Large intestine (tissue), 12 donors: ENCODE data around the gene NDUFV2. TPM values are rescaled to one million over a fixed set of nuclear protein-coding genes. Genes with fewer than 3 reads are reported as not detected.

Experiments used
- DNase-seq, 2 donors: peaks; one replicate each; pipeline versions ENCODE4 v3.0.0 to v3.0.0-alpha.2; 2013
- H3K27ac ChIP-seq: one replicate; pipeline ENCODE4 v1.5.1; 2013; ENCODE audit warnings: low read length
- H3K27me3 ChIP-seq: 2 replicates; pipeline ENCODE4 v1.6.1; 2013; ENCODE audit warnings: low read length; ENCODE audit not compliant: control insufficient read depth, insufficient read depth
- H3K36me3 ChIP-seq: 2 replicates; pipeline ENCODE4 v1.6.1; 2013; ENCODE audit warnings: low read length; ENCODE audit not compliant: control insufficient read depth, insufficient read depth
- H3K4me1 ChIP-seq: one replicate; pipeline ENCODE4 v1.6.1; 2013; ENCODE audit warnings: low read length; ENCODE audit not compliant: control insufficient read depth, insufficient read depth
- H3K4me3 ChIP-seq: one replicate; pipeline ENCODE4 v1.5.1; 2013; ENCODE audit warnings: low read length
- H3K9me3 ChIP-seq: one replicate; pipeline ENCODE4 v1.6.1; 2013; ENCODE audit warnings: mild to moderate bottlenecking, low read depth, low read length, moderate library complexity; ENCODE audit not compliant: control insufficient read depth
- WGBS: methylation state at CpG from one replicate; pipeline ENCODE4 v1.1.5; 2013; ENCODE audit warnings: low lambda C conversion rate; ENCODE audit not compliant: insufficient coverage; 5-methylcytosine and 5-hydroxymethylcytosine counted together
- long read RNA-seq, 11 donors: transcript quantifications; one replicate each; lab custom pipeline, GENCODE V29; 2026
- polyA plus RNA-seq: library from polyadenylated mRNA; unstranded; fragments of 120-200 nt; gene quantifications from one replicate; pipeline ENCODE4 v1.2.1, GENCODE V29; 2013

The NDUFV2 gene
- 126 TPM for polyA plus RNA-seq
- long read RNA-seq, donor 1, transcript NDUFV2-201 (8 exons, 930 nt), result major isoform, 35 of 35 reads
- long read RNA-seq, donor 1, partial matches to known transcripts, result 0 of 35 reads
- long read RNA-seq, donor 1, other reads (novel, unspliced or antisense), result 0 of 35 reads
- long read RNA-seq, donor 2, transcript NDUFV2-201 (8 exons, 930 nt), result major isoform, 104 of 110 reads
- long read RNA-seq, donor 2, partial matches to known transcripts, result 6 of 110 reads
- long read RNA-seq, donor 2, other reads (novel, unspliced or antisense), result 0 of 110 reads
- long read RNA-seq, donor 3, result 0 reads
- long read RNA-seq, donor 4, transcript NDUFV2-201 (8 exons, 930 nt), result major isoform, 19 of 19 reads
- long read RNA-seq, donor 4, partial matches to known transcripts, result 0 of 19 reads
- long read RNA-seq, donor 4, other reads (novel, unspliced or antisense), result 0 of 19 reads
- long read RNA-seq, donor 5, transcript NDUFV2-201 (8 exons, 930 nt), result major isoform, 39 of 39 reads
- long read RNA-seq, donor 5, partial matches to known transcripts, result 0 of 39 reads
- long read RNA-seq, donor 5, other reads (novel, unspliced or antisense), result 0 of 39 reads
- long read RNA-seq, donor 6, transcript NDUFV2-201 (8 exons, 930 nt), result major isoform, 74 of 75 reads
- long read RNA-seq, donor 6, partial matches to known transcripts, result 0 of 75 reads
- long read RNA-seq, donor 6, other reads (novel, unspliced or antisense), result 0 of 75 reads
- long read RNA-seq, donor 7, transcript NDUFV2-201 (8 exons, 930 nt), result major isoform, 44 of 49 reads
- long read RNA-seq, donor 7, partial matches to known transcripts, result 5 of 49 reads
- long read RNA-seq, donor 7, other reads (novel, unspliced or antisense), result 0 of 49 reads
- long read RNA-seq, donor 8, transcript NDUFV2-201 (8 exons, 930 nt), result major isoform, 109 of 128 reads
- long read RNA-seq, donor 8, partial matches to known transcripts, result 19 of 128 reads
- long read RNA-seq, donor 8, other reads (novel, unspliced or antisense), result 0 of 128 reads
- long read RNA-seq, donor 9, transcript NDUFV2-201 (8 exons, 930 nt), result major isoform, 68 of 83 reads
- long read RNA-seq, donor 9, partial matches to known transcripts, result 15 of 83 reads
- long read RNA-seq, donor 9, other reads (novel, unspliced or antisense), result 0 of 83 reads
- long read RNA-seq, donor 10, transcript NDUFV2-201 (8 exons, 930 nt), result major isoform, 85 of 97 reads
- long read RNA-seq, donor 10, partial matches to known transcripts, result 12 of 97 reads
- long read RNA-seq, donor 10, other reads (novel, unspliced or antisense), result 0 of 97 reads
- long read RNA-seq, donor 11, transcript NDUFV2-201 (8 exons, 930 nt), result major isoform, 55 of 55 reads
- long read RNA-seq, donor 11, partial matches to known transcripts, result 0 of 55 reads
- long read RNA-seq, donor 11, other reads (novel, unspliced or antisense), result 0 of 55 reads

GRCh38 chr18:9102508-9103375 lies at the start of gene NDUFV2:
NDUFV2 (plus strand) TSS chr18:9102699; CDS start chr18:9102744, 45 bp downstream.
- no CpG with 5 or more reads among the region's 64 CpGs for WGBS
- peaks cover 19% of the 10 kb centered on the region for H3K4me1 ChIP-seq
- H3K4me3 ChIP-seq, result peak within 1 kb of the TSS; percentile 79
- peak; percentile 97 to 98 for DNase-seq
- peak within 1 kb of the TSS; percentile 95 for H3K27ac ChIP-seq
- H3K36me3 ChIP-seq, result no peaks in the 10 kb centered on the region
- H3K27me3 ChIP-seq, result no peaks in the 10 kb centered on the region
- H3K9me3 ChIP-seq, result no peaks in the 10 kb centered on the region

GRCh38 chr18:9053814-9054213 lies 48.7 kb upstream of the NDUFV2 start:
- Histone ChIP-seq H3K9me3 (no peaks in the 10 kb centered on the region), H3K27me3 (no peaks in the 10 kb centered on the region), H3K4me1 (no peaks in the 10 kb centered on the region), H3K36me3 (no peaks in the 10 kb centered on the region), H3K4me3 (no peak overlapping the region), H3K27ac (no peak overlapping the region)
- no CpG with 5 or more reads among the region's 1 CpG for WGBS
- DNase-seq, result no peak

- no peak for DNase-seq
- Histone ChIP-seq H3K4me1 (no peaks in the 10 kb centered on the region), H3K27ac (no peak overlapping the region), H3K9me3 (no peaks in the 10 kb centered on the region), H3K36me3 (no peaks in the 10 kb centered on the region), H3K27me3 (no peaks in the 10 kb centered on the region), H3K4me3 (no peak overlapping the region)
- no CpG with 5 or more reads among the region's 1 CpG for WGBS
Observed at GRCh38 chr18:9055185-9055584, 47.3 kb upstream of the NDUFV2 start.

GRCh38 chr18:9055626-9056025 lies 46.9 kb upstream of the NDUFV2 start:
- H3K4me3 ChIP-seq, result no peak overlapping the region
- no CpG with 5 or more reads among the region's 1 CpG for WGBS
- no peaks in the 10 kb centered on the region for H3K36me3 ChIP-seq
- no peaks in the 10 kb centered on the region for H3K27me3 ChIP-seq
- DNase-seq, result no peak
- no peaks in the 10 kb centered on the region for H3K4me1 ChIP-seq
- no peak overlapping the region for H3K27ac ChIP-seq
- H3K9me3 ChIP-seq, result no peaks in the 10 kb centered on the region

GRCh38 chr18:9057646-9058045 lies 44.9 kb upstream of the NDUFV2 start:
- H3K36me3 ChIP-seq, result no peaks in the 10 kb centered on the region
- no peaks in the 10 kb centered on the region for H3K9me3 ChIP-seq
- no peaks in the 10 kb centered on the region for H3K4me1 ChIP-seq
- no CpG with 5 or more reads among the region's 3 CpGs for WGBS
- H3K27me3 ChIP-seq, result no peaks in the 10 kb centered on the region
- no peak overlapping the region for H3K27ac ChIP-seq
- no peak overlapping the region for H3K4me3 ChIP-seq
- DNase-seq, result no peak

GRCh38 chr18:9058406-9058805 lies 44.1 kb upstream of the NDUFV2 start:
- Histone ChIP-seq H3K36me3 (no peaks in the 10 kb centered on the region), H3K4me1 (no peaks in the 10 kb centered on the region), H3K9me3 (no peaks in the 10 kb centered on the region), H3K4me3 (no peak overlapping the region), H3K27ac (no peak overlapping the region), H3K27me3 (no peaks in the 10 kb centered on the region)
- WGBS, result no CpG with 5 or more reads among the region's 4 CpGs
- no peak for DNase-seq

GRCh38 chr18:9062418-9062751 lies 40.1 kb upstream of the NDUFV2 start:
- no peak for DNase-seq
- H3K4me3 ChIP-seq, result no peak overlapping the region
- no peaks in the 10 kb centered on the region for H3K27me3 ChIP-seq
- no CpG with 5 or more reads among the region's 2 CpGs for WGBS
- no peak overlapping the region for H3K27ac ChIP-seq
- H3K4me1 ChIP-seq, result no peaks in the 10 kb centered on the region
- H3K9me3 ChIP-seq, result no peaks in the 10 kb centered on the region
- no peaks in the 10 kb centered on the region for H3K36me3 ChIP-seq

- H3K36me3 ChIP-seq, result no peaks in the 10 kb centered on the region
- no peaks in the 10 kb centered on the region for H3K4me1 ChIP-seq
- no CpG with 5 or more reads among the region's 5 CpGs for WGBS
- H3K9me3 ChIP-seq, result no peaks in the 10 kb centered on the region
- no peak overlapping the region for H3K4me3 ChIP-seq
- no peak for DNase-seq
- H3K27ac ChIP-seq, result no peak overlapping the region
- H3K27me3 ChIP-seq, result no peaks in the 10 kb centered on the region
Observed at GRCh38 chr18:9065864-9066263, 36.6 kb upstream of the NDUFV2 start.

- no CpG with 5 or more reads among the region's 4 CpGs for WGBS
- Histone ChIP-seq H3K27me3 (no peaks in the 10 kb centered on the region), H3K27ac (no peak overlapping the region), H3K4me1 (no peaks in the 10 kb centered on the region), H3K4me3 (no peak overlapping the region), H3K36me3 (no peaks in the 10 kb centered on the region), H3K9me3 (no peaks in the 10 kb centered on the region)
- no peak for DNase-seq
Observed at GRCh38 chr18:9066358-9066757, 36.1 kb upstream of the NDUFV2 start.
